Measurements from ENCODE around the gene PTPRM. TPM values are rescaled to one million over a fixed set of nuclear protein-coding genes. Genes with fewer than 3 reads are reported as not detected.

Gene PTPRM
- total RNA-seq, 1 experiment from 2014 or later: 6.2 TPM

GRCh38 chr18:7565677-7566076 is 1.4 kb upstream of the PTPRM start:
- TF ChIP-seq, protein P1, sequence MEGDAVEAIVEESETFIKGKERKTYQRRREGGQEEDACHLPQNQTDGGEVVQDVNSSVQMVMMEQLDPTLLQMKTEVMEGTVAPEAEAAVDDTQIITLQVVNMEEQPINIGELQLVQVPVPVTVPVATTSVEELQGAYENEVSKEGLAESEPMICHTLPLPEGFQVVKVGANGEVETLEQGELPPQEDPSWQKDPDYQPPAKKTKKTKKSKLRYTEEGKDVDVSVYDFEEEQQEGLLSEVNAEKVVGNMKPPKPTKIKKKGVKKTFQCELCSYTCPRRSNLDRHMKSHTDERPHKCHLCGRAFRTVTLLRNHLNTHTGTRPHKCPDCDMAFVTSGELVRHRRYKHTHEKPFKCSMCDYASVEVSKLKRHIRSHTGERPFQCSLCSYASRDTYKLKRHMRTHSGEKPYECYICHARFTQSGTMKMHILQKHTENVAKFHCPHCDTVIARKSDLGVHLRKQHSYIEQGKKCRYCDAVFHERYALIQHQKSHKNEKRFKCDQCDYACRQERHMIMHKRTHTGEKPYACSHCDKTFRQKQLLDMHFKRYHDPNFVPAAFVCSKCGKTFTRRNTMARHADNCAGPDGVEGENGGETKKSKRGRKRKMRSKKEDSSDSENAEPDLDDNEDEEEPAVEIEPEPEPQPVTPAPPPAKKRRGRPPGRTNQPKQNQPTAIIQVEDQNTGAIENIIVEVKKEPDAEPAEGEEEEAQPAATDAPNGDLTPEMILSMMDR (conservative IDR thresholded peaks at IDR 0.05): no peak
- Mint-ChIP-seq H3K9me3 (peaks cover 0 to 5% of the 10 kb centered on the region in 2 experiments; a peak in 1 of 5 replicates), H3K27ac (no peak overlapping the region), H3K4me1 (peaks cover 16 to 17% of the 10 kb centered on the region in 2 experiments), H3K36me3 (ENCODE audit: insufficient read depth in 1 of 3, low read depth in 3 of 3) (0 out of 7 replicates have a peak, but pooled peaks cover 0 to 9% (median 0%) of the 10 kb centered on the region in 3 experiments), H3K27me3 (ENCODE audit: low read depth) (peaks cover 48% of the 10 kb centered on the region), H3K4me3 (peak overlapping the region; percentile 62 to 79; a peak in 4 of 5 replicates)
- H2BK20ac ChIP-seq (ENCODE audit: low read depth, low read length, poor library complexity, severe bottlenecking): no peak overlapping the region
- no peak overlapping the region for H2BK12ac ChIP-seq (ENCODE audit: insufficient read length, low read depth, low read length)
- H3K23ac ChIP-seq (ENCODE audit: insufficient read length, low read depth, low read length): no peak overlapping the region
- H2BK5ac ChIP-seq (ENCODE audit: insufficient read length, low read length): no peak overlapping the region
- H4K91ac ChIP-seq (ENCODE audit: insufficient read length, low read depth, low read length): no peak overlapping the region
- no peak overlapping the region for H3K9ac ChIP-seq (ENCODE audit: extremely low read depth, insufficient read length, low read length)
- H3K56ac ChIP-seq (ENCODE audit: insufficient read length, low read depth, low read length): no peak overlapping the region
- no peak overlapping the region for H4K5ac ChIP-seq (ENCODE audit: insufficient read length, low read depth, low read length)
- no peaks in the 10 kb centered on the region for H3K9me3 ChIP-seq (ENCODE audit: control insufficient read depth, low read depth, low read length)
- no peak overlapping the region for H3K14ac ChIP-seq (ENCODE audit: insufficient read depth, low read length)
- H4K8ac ChIP-seq (replicated peaks; ENCODE audit: insufficient read length, low read depth, low read length): no peak overlapping the region
- H2BK120ac ChIP-seq (ENCODE audit: low read depth, low read length, poor library complexity, severe bottlenecking): no peak overlapping the region
- no peaks in the 10 kb centered on the region for H3K79me2 ChIP-seq (ENCODE audit: insufficient read depth, low read length)
- no peak for DNase-seq
- H3K79me1 ChIP-seq (ENCODE audit: insufficient read depth, low read depth, low read length, poor library complexity, severe bottlenecking): no peaks in the 10 kb centered on the region
- no peak overlapping the region for H2AFZ ChIP-seq (ENCODE audit: low read length)
- H4K20me1 ChIP-seq (ENCODE audit: control insufficient read depth, insufficient read depth, insufficient read length): no peaks in the 10 kb centered on the region
- H3K18ac ChIP-seq (ENCODE audit: insufficient read length, low read depth, low read length): no peak overlapping the region
- H3K4me1 ChIP-seq (ENCODE audit: insufficient read depth, low read length): peaks cover 4% of the 10 kb centered on the region; the same call in 1 of the 2 replicates
- no peak overlapping the region for H3K27ac ChIP-seq (ENCODE audit: insufficient read length, low read depth, low read length)
- H2AK5ac ChIP-seq (ENCODE audit: insufficient read length, low read length): no peak overlapping the region
- peaks cover 15% of the 10 kb centered on the region; the same call in 1 of the 2 replicates for H3K27me3 ChIP-seq (ENCODE audit: insufficient read depth, low read length)
- H3K4ac ChIP-seq (ENCODE audit: low read depth, low read length): no peak overlapping the region
- H3T11ph ChIP-seq (ENCODE audit: low read length): no peak overlapping the region
- peaks cover 14% of the 10 kb centered on the region for H3K23me2 ChIP-seq (ENCODE audit: insufficient read length, low read depth, low read length, poor library complexity, severe bottlenecking)
- H3K4me2 ChIP-seq (ENCODE audit: insufficient read depth, insufficient read length, low read length): no peak overlapping the region
- H2BK15ac ChIP-seq (ENCODE audit: low read depth, low read length): no peak overlapping the region
